NK-92 treated with Interleukin-12 subunit alpha and Interleukin-12 subunit beta, amount 100 ng/mL, for 24 hours (cell line): ENCODE data around the gene UGT1A10.

ENCODE experiments used
- DNase-seq: peaks from one replicate; lab custom pipeline; 2025; lab: John Stamatoyannopoulos, UW

Gene UGT1A10

DNA sequence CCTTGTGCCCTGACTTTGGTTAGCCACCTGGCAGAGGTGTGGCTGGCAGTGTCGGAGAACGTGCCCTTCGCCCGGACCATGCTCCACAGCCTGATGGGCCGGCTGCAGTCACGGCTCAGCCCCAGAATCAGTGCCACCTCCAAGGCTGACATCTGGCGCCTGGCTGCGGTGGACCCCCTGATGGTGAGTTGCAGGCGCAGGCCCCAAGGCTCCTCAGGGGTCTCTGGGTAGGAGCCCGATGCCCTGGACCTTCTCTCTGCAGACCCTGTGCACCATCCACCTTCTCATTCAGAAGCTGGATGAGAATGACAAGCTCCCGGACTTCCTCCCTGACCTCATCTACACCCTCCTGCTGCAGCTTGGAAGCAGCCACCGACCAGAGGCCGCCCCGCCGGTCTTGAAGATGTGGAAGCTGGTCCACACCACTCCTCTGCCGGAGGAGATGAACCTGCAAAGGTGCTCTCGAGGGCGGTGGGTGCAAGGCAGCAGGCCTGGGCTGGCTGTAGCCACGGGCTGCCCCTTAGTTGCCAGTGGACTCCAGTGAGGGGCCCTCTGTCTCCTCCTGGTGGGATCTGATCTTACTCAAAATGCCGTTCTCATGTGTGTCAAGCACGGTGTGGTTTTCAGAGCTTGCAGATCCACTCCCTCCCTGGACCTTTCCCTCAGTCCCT, 186.0 kb downstream of the UGT1A10 start:
- DNase-seq = no peak
